ENCODE data around the gene DSG2.

The DSG2 gene

DNA sequence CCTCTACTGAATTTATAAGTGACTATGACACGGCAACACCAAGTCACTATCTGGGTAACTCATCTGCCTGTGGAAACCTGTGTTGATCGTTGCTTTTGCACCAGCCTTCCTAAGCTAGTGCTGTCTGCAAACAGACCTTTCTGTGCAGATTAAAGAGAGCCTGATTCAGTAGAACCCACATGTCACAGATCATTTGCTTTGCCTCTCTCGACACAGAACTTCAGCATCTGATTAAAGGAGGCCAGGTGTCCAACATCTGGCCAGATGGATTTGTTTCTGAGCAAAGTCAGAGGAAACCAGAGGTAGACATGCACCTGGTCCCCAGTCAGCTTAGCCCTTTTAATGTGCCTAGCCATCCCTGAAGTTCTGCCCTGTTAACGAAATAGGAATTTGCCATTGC is 78.7 kb downstream of the DSG2 start (continued):
- TF ChIP-seq, protein P1, sequence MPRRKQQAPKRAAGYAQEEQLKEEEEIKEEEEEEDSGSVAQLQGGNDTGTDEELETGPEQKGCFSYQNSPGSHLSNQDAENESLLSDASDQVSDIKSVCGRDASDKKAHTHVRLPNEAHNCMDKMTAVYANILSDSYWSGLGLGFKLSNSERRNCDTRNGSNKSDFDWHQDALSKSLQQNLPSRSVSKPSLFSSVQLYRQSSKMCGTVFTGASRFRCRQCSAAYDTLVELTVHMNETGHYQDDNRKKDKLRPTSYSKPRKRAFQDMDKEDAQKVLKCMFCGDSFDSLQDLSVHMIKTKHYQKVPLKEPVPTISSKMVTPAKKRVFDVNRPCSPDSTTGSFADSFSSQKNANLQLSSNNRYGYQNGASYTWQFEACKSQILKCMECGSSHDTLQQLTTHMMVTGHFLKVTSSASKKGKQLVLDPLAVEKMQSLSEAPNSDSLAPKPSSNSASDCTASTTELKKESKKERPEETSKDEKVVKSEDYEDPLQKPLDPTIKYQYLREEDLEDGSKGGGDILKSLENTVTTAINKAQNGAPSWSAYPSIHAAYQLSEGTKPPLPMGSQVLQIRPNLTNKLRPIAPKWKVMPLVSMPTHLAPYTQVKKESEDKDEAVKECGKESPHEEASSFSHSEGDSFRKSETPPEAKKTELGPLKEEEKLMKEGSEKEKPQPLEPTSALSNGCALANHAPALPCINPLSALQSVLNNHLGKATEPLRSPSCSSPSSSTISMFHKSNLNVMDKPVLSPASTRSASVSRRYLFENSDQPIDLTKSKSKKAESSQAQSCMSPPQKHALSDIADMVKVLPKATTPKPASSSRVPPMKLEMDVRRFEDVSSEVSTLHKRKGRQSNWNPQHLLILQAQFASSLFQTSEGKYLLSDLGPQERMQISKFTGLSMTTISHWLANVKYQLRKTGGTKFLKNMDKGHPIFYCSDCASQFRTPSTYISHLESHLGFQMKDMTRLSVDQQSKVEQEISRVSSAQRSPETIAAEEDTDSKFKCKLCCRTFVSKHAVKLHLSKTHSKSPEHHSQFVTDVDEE (CRISPR knock-in tag; IDR thresholded peaks at IDR 0.05), result no peak

DNA sequence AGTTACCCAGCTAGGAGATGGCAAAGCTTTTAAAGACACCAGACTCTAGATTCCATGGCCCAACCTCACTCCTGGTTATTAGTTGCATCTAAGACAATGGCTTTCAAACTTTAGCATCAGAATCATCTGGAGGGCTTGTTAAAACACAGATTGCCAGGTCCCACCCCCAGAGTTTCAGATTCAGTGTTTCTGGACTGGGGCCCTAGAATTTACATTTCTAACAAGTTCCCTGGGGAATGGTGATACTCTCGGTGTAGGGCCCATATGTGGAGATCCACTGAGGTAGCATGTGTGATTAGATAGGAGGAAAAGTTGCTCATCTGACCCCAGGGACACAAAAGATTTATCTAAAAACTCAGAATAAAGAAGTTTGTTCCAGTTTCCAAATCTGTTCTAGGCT is 79.2 kb downstream of the DSG2 start:
- ATAC-seq, result no peak
- TF ChIP-seq GLIS3 (CRISPR knock-in tag; IDR thresholded peaks at IDR 0.05), result no peak
- TF ChIP-seq, protein P2, sequence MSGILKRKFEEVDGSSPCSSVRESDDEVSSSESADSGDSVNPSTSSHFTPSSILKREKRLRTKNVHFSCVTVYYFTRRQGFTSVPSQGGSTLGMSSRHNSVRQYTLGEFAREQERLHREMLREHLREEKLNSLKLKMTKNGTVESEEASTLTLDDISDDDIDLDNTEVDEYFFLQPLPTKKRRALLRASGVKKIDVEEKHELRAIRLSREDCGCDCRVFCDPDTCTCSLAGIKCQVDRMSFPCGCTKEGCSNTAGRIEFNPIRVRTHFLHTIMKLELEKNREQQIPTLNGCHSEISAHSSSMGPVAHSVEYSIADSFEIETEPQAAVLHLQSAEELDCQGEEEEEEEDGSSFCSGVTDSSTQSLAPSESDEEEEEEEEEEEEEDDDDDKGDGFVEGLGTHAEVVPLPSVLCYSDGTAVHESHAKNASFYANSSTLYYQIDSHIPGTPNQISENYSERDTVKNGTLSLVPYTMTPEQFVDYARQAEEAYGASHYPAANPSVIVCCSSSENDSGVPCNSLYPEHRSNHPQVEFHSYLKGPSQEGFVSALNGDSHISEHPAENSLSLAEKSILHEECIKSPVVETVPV (CRISPR knock-in tag; IDR thresholded peaks at IDR 0.05), result no peak
- TF ChIP-seq ZNF70 (CRISPR knock-in tag; IDR thresholded peaks at IDR 0.05), result no peak
- TF ChIP-seq RARB (CRISPR knock-in tag; IDR thresholded peaks at IDR 0.05), result no peak
- TF ChIP-seq, protein P3, sequence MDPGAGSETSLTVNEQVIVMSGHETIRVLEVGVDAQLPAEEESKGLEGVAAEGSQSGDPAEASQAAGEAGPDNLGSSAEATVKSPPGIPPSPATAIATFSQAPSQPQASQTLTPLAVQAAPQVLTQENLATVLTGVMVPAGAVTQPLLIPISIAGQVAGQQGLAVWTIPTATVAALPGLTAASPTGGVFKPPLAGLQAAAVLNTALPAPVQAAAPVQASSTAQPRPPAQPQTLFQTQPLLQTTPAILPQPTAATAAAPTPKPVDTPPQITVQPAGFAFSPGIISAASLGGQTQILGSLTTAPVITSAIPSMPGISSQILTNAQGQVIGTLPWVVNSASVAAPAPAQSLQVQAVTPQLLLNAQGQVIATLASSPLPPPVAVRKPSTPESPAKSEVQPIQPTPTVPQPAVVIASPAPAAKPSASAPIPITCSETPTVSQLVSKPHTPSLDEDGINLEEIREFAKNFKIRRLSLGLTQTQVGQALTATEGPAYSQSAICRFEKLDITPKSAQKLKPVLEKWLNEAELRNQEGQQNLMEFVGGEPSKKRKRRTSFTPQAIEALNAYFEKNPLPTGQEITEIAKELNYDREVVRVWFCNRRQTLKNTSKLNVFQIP (CRISPR knock-in tag; IDR thresholded peaks at IDR 0.05; ENCODE audit: borderline replicate concordance, low read depth), result no peak
- no peak for TF ChIP-seq ZFP30 (CRISPR knock-in tag; IDR thresholded peaks at IDR 0.05)
- no peak for TF ChIP-seq CSDC2 (CRISPR knock-in tag; IDR thresholded peaks at IDR 0.05)
- TF ChIP-seq ESRRG (CRISPR knock-in tag; IDR thresholded peaks at IDR 0.05), result no peak
- TF ChIP-seq, protein P4, sequence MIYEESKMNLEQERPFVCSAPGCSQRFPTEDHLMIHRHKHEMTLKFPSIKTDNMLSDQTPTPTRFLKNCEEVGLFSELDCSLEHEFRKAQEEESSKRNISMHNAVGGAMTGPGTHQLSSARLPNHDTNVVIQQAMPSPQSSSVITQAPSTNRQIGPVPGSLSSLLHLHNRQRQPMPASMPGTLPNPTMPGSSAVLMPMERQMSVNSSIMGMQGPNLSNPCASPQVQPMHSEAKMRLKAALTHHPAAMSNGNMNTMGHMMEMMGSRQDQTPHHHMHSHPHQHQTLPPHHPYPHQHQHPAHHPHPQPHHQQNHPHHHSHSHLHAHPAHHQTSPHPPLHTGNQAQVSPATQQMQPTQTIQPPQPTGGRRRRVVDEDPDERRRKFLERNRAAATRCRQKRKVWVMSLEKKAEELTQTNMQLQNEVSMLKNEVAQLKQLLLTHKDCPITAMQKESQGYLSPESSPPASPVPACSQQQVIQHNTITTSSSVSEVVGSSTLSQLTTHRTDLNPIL (CRISPR knock-in tag; IDR thresholded peaks at IDR 0.05; ENCODE audit: low read depth), result no peak
- TF ChIP-seq TOX (CRISPR knock-in tag; IDR thresholded peaks at IDR 0.05; ENCODE audit: borderline replicate concordance), result no peak
- no peak for TF ChIP-seq ISL1 (CRISPR knock-in tag; IDR thresholded peaks at IDR 0.05)
- no peak for TF ChIP-seq BACH2 (CRISPR knock-in tag; IDR thresholded peaks at IDR 0.05; ENCODE audit: borderline replicate concordance)
- no peak for TF ChIP-seq ARNTL (CRISPR knock-in tag; IDR thresholded peaks at IDR 0.05; ENCODE audit: borderline replicate concordance, low read depth)

DNA sequence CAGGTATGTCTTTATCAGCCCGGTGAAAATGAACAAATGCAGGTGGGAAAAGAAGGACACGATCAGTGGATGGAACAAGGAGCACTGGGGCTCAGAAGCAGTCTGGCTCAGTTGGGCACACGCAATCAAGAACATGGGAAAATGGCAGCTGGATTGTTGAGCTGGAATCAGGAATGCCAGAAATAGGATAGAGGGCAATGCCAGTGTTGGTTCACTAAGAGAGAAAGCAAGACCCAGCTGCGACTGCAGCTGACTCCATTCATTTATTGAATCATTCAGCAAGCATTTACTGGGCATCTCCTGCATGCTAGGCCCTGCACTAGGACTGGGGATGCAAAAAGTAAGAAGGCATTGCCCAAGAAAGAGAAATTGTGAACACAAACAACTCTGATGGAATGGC is 80.1 kb downstream of the DSG2 start:
- TF ChIP-seq TCF4 (CRISPR knock-in tag; IDR thresholded peaks at IDR 0.05; ENCODE audit: borderline replicate concordance), result no peak
- TF ChIP-seq, protein P5, sequence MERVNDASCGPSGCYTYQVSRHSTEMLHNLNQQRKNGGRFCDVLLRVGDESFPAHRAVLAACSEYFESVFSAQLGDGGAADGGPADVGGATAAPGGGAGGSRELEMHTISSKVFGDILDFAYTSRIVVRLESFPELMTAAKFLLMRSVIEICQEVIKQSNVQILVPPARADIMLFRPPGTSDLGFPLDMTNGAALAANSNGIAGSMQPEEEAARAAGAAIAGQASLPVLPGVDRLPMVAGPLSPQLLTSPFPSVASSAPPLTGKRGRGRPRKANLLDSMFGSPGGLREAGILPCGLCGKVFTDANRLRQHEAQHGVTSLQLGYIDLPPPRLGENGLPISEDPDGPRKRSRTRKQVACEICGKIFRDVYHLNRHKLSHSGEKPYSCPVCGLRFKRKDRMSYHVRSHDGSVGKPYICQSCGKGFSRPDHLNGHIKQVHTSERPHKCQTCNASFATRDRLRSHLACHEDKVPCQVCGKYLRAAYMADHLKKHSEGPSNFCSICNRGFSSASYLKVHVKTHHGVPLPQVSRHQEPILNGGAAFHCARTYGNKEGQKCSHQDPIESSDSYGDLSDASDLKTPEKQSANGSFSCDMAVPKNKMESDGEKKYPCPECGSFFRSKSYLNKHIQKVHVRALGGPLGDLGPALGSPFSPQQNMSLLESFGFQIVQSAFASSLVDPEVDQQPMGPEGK (CRISPR knock-in tag; IDR thresholded peaks at IDR 0.05; ENCODE audit: borderline replicate concordance), result no peak
- TF ChIP-seq ZNF565 (CRISPR knock-in tag; conservative IDR thresholded peaks at IDR 0.05; ENCODE audit: low read depth), result no peak
- TF ChIP-seq SNAI2 (CRISPR knock-in tag; IDR thresholded peaks at IDR 0.05), result no peak
- TF ChIP-seq ZFP3 (CRISPR knock-in tag; IDR thresholded peaks at IDR 0.05), result no peak
- TF ChIP-seq PPARA (CRISPR knock-in tag; IDR thresholded peaks at IDR 0.05; ENCODE audit: borderline replicate concordance), result no peak
- no peak for TF ChIP-seq TOX (CRISPR knock-in tag; IDR thresholded peaks at IDR 0.05; ENCODE audit: borderline replicate concordance)
- TF ChIP-seq OSR1 (CRISPR knock-in tag; IDR thresholded peaks at IDR 0.05), result no peak
- no peak for TF ChIP-seq GLIS3 (CRISPR knock-in tag; IDR thresholded peaks at IDR 0.05)
- ATAC-seq, result no peak

DNA sequence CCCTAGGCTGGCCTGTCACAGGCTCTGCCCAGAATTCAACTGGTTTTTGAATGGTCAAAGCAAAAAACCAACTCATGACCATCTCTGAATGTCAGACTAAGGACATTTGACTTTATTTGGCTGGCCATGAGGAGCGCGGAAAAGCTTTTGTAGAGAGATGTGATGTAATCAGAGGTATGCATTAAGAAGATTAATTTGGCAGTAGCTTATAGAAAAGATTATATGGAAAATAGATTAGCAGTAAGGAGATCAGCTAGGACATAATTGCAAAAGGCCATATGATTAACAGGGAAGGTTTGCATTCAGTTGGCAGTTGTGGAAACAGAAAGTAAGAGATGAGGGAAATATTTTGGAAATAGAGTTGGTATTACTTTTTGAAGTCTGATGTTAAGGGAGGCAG is 81.4 kb downstream of the DSG2 start:
- no peak for ATAC-seq
- TF ChIP-seq ZNF70 (CRISPR knock-in tag; IDR thresholded peaks at IDR 0.05) (no peak), ZFP30 (CRISPR knock-in tag; IDR thresholded peaks at IDR 0.05) (no peak), ZFP3 (CRISPR knock-in tag; IDR thresholded peaks at IDR 0.05) (no peak), TCF4 (CRISPR knock-in tag; IDR thresholded peaks at IDR 0.05; ENCODE audit: borderline replicate concordance) (no peak), PPARA (CRISPR knock-in tag; IDR thresholded peaks at IDR 0.05; ENCODE audit: borderline replicate concordance) (no peak), ESRRG (CRISPR knock-in tag; IDR thresholded peaks at IDR 0.05) (no peak), TOX (CRISPR knock-in tag; IDR thresholded peaks at IDR 0.05; ENCODE audit: borderline replicate concordance) (no peak), ZNF8 (CRISPR knock-in tag; IDR thresholded peaks at IDR 0.05) (no peak), SNAI2 (CRISPR knock-in tag; IDR thresholded peaks at IDR 0.05) (no peak), RARB (CRISPR knock-in tag; IDR thresholded peaks at IDR 0.05) (no peak)
- TF ChIP-seq, protein P2 (CRISPR knock-in tag; IDR thresholded peaks at IDR 0.05), result no peak
- TF ChIP-seq, protein P4 (CRISPR knock-in tag; IDR thresholded peaks at IDR 0.05; ENCODE audit: low read depth), result no peak
- TF ChIP-seq, protein P5 (CRISPR knock-in tag; IDR thresholded peaks at IDR 0.05; ENCODE audit: borderline replicate concordance), result no peak
